GM18951 (cell line): ENCODE data around the gene DPH7.
"Not testable (repeated sequence)": the region's sequence is repeated elsewhere in the genome, so short reads cannot be mapped to it uniquely, and the experiment has no call there.

Experiments used
- POLR2A ChIP-seq: IDR thresholded peaks from 4 replicates; pipeline ENCODE4 v1.6.1; 2011; ENCODE audit warnings: mild to moderate bottlenecking; ENCODE audit not compliant: insufficient read length, insufficient read depth; ENCODE audit errors: extremely low read depth
- in situ Hi-C: fragments of 300-500 bp; cut with MboI; formaldehyde crosslinking; loops from one replicate; pipeline ENCODE4 v1.12.0; 2022; ENCODE audit warnings: low sequenced_read_pairs, mixed read lengths, inconsistent platforms; ENCODE audit not compliant: unreplicated experiment

Gene DPH7

GRCh38 chr9:137578518-137579258 is at the start of gene DPH7:
DPH7 (minus strand) TSS chr9:137578925; CDS start chr9:137578777, 148 bp downstream.
- TF ChIP-seq POLR2A, result peak; percentile 91
- in situ Hi-C loops, result no loop called here

GRCh38 chr9:137627406-137627805 is 48.7 kb upstream of the DPH7 start:
- in situ Hi-C loops, result not testable (repeated sequence)

- in situ Hi-C loops, result no loop called here
- no peak for TF ChIP-seq POLR2A
These were observed 47.7 kb upstream of the DPH7 start for GRCh38 chr9:137626464-137626863.

- in situ Hi-C loops, result not testable (repeated sequence)
These were observed 43.5 kb upstream of the DPH7 start for GRCh38 chr9:137622211-137622610.

- in situ Hi-C loops, result no loop called here
- no peak for TF ChIP-seq POLR2A
These were observed 42.5 kb upstream of the DPH7 start for GRCh38 chr9:137621131-137621757.

GRCh38 chr9:137620581-137620980 is 41.9 kb upstream of the DPH7 start:
- in situ Hi-C loops, result no loop called here
- TF ChIP-seq POLR2A, result no peak

- in situ Hi-C loops, result no loop called here
- TF ChIP-seq POLR2A, result no peak
These were observed 41.3 kb upstream of the DPH7 start for GRCh38 chr9:137620048-137620405.

GRCh38 chr9:137619240-137620047 is 40.7 kb upstream of the DPH7 start:
- TF ChIP-seq POLR2A, result no peak
- in situ Hi-C loops, result no loop called here

- in situ Hi-C loops, result no loop called here
- peak; percentile 80 for TF ChIP-seq POLR2A
These were observed 39.7 kb upstream of the DPH7 start, which contains the start of gene EHMT1 for GRCh38 chr9:137618105-137619067. EHMT1 (plus strand) TSS chr9:137619005; CDS start chr9:137619029, 24 bp downstream.

- no peak for TF ChIP-seq POLR2A
- in situ Hi-C loops, result no loop called here
These were observed 36.7 kb upstream of the DPH7 start for GRCh38 chr9:137615387-137615871.

- in situ Hi-C loops, result no loop called here
- TF ChIP-seq POLR2A, result no peak
These were observed 36.1 kb upstream of the DPH7 start for GRCh38 chr9:137614631-137615386.
